ENCODE data around the gene CD47.

Gene CD47

GRCh38 chr3:108125550-108126071, 34.8 kb upstream of the CD47 start:
- POLR2A ChIA-PET, result no interaction called here
- DNase-seq (ENCODE audit: low read depth, low spot score), result no peak
- CTCF ChIA-PET, result no interaction called here
- no peak overlapping the region for H3K4me3 ChIP-seq (ENCODE audit: low read depth, low read length)
- no peak for TF ChIP-seq CTCF (IDR thresholded peaks at IDR 0.05; ENCODE audit: insufficient read depth, low read length, missing control alignments)

GRCh38 chr3:108125153-108125543, 34.3 kb upstream of the CD47 start:
- CTCF ChIA-PET, result no interaction called here
- POLR2A ChIA-PET, result no interaction called here
- DNase-seq (ENCODE audit: low read depth, low spot score), result no peak
- no peak overlapping the region for H3K4me3 ChIP-seq (ENCODE audit: low read depth, low read length)
- TF ChIP-seq CTCF (IDR thresholded peaks at IDR 0.05; ENCODE audit: insufficient read depth, low read length, missing control alignments), result no peak

GRCh38 chr3:108124337-108125152, 33.7 kb upstream of the CD47 start:
- TF ChIP-seq CTCF (IDR thresholded peaks at IDR 0.05; ENCODE audit: insufficient read depth, low read length, missing control alignments), result no peak
- no peak for DNase-seq (ENCODE audit: low read depth, low spot score)
- ChIA-PET POLR2A (no interaction called here), CTCF (no interaction called here)
- no peak overlapping the region for H3K4me3 ChIP-seq (ENCODE audit: low read depth, low read length)

- POLR2A ChIA-PET, result no interaction called here
- no peak overlapping the region for H3K4me3 ChIP-seq (ENCODE audit: low read depth, low read length)
- DNase-seq (ENCODE audit: low read depth, low spot score), result no peak
- CTCF ChIA-PET, result interaction anchor here (1.0 to 1.6 kb wide), 2 partner anchors 30 to 34 kb away, joined by 4 read pairs; no protein-coding TSS in a partner anchor
- no peak for TF ChIP-seq CTCF (IDR thresholded peaks at IDR 0.05; ENCODE audit: insufficient read depth, low read length, missing control alignments)
Observed at GRCh38 chr3:108123326-108123725, 32.5 kb upstream of the CD47 start.

GRCh38 chr3:108122276-108122675, 31.4 kb upstream of the CD47 start:
- DNase-seq (ENCODE audit: low read depth, low spot score), result no peak
- CTCF ChIA-PET, result interaction anchor here (1.0 to 1.6 kb wide), 2 partner anchors 31 to 33 kb away, joined by 4 read pairs; no protein-coding TSS in a partner anchor

More at GRCh38 chr3:108122276-108122675, 31.4 kb upstream of the CD47 start:
- no peak for TF ChIP-seq CTCF (IDR thresholded peaks at IDR 0.05; ENCODE audit: insufficient read depth, low read length, missing control alignments)
- POLR2A ChIA-PET, result interaction anchor here (1.1 kb wide), 1 partner anchor 33 kb away, joined by 3 read pairs; no protein-coding TSS in a partner anchor
- no peak overlapping the region for H3K4me3 ChIP-seq (ENCODE audit: low read depth, low read length)

Data from AG04449 (cell line).